MM.1S (cell line): ENCODE data around the gene C1orf232.
A peak's percentile ranks its signal among the peaks of the same experiment; 100 is the strongest.

Experiments used
- CTCF ChIP-seq: fragments of 300-600 bp; sonication (generic); IDR thresholded peaks from 2 replicates; pipeline ENCODE4 v1.5.1; 2016; ENCODE audit warnings: antibody characterized with exemption, low read length, mixed read lengths
- EZH2 ChIP-seq: fragments of 300-600 bp; sonication (generic); optimal IDR thresholded peaks from 2 replicates; pipeline ENCODE3; 2017; ENCODE audit warnings: low read depth, mild to moderate bottlenecking, antibody characterized with exemption, low read length, mixed read lengths

- TF ChIP-seq CTCF = no peak
- peak; percentile 51 for TF ChIP-seq EZH2
Measured at GRCh38 chr1:26161415-26162219, 7.1 kb downstream of the C1orf232 start.
